Measurements from ENCODE around the gene IDE. TPM values are rescaled to one million over a fixed set of nuclear protein-coding genes. Genes with fewer than 3 reads are reported as not detected.

Gene IDE
- total and polyA plus RNA-seq, 2 of the 4 experiments (the other 2 are of a cell fraction) = 9.3 to 27.4 TPM

- Histone ChIP-seq H3K27me3 (ENCODE audit: control insufficient read depth, insufficient read depth, low read length) (no peaks in the 10 kb centered on the region), H2AFZ (replicated peaks; ENCODE audit: low read length, poor library complexity) (no peak overlapping the region), H3K4me3 (ENCODE audit: insufficient read depth, low read depth, low read length) (no peak overlapping the region), H3K4me1 (ENCODE audit: control insufficient read depth, insufficient read depth, low read length) (peaks cover 3% of the 10 kb centered on the region), H2AK9ac (replicated peaks; ENCODE audit: low read depth, low read length, poor library complexity) (no peak overlapping the region), H2BK20ac (ENCODE audit: low read depth, low read length) (no peak overlapping the region), H3K27ac (ENCODE audit: insufficient read depth, low read length) (no peak overlapping the region), H2AK5ac (ENCODE audit: low read depth, low read length) (no peak overlapping the region), H4K5ac (ENCODE audit: low read depth, low read length) (no peak overlapping the region), H3K23ac (ENCODE audit: low read depth, low read length) (no peak overlapping the region), H3K9ac (ENCODE audit: low read depth, low read length) (no peak overlapping the region), H3K4me2 (ENCODE audit: low read depth, low read length) (no peak overlapping the region), H3K36me3 (ENCODE audit: control insufficient read depth, insufficient read depth, low read length) (peaks cover 13% of the 10 kb centered on the region), H2BK120ac (ENCODE audit: low read depth, low read length) (no peak overlapping the region), H2BK15ac (ENCODE audit: low read depth, low read length) (no peak overlapping the region), H4K8ac (ENCODE audit: low read depth in 2 of 2, low read length in 2 of 2) (no peak overlapping the region), H3K4ac (ENCODE audit: low read depth, low read length) (no peak overlapping the region), H3K9me1 (ENCODE audit: insufficient read depth, low read length) (peaks cover 6% of the 10 kb centered on the region), H4K91ac (ENCODE audit: insufficient read depth, low read depth, low read length) (no peak overlapping the region), H4K20me1 (ENCODE audit: insufficient read depth, low read length) (no peaks in the 10 kb centered on the region; the same call in 1 of the 2 replicates), H3K18ac (ENCODE audit: low read depth, low read length) (no peak overlapping the region), H2BK5ac (ENCODE audit: low read depth, low read length, poor library complexity, severe bottlenecking) (no peak overlapping the region), H3K14ac (replicated peaks; ENCODE audit: low read depth, low read length) (no peak overlapping the region), H3K79me1 (ENCODE audit: low read depth in 1 of 2, low read length in 2 of 2) (no peaks in the 10 kb centered on the region), H3K9me3 (ENCODE audit: control insufficient read depth, insufficient read depth, low read length) (no peaks in the 10 kb centered on the region), H3K56ac (ENCODE audit: extremely low read depth, insufficient read depth, low read length) (no peak overlapping the region)
- no TSS peak for BruUV-seq (replicated peaks)
- WGBS, 2 experiments (ENCODE audit: extremely low coverage in 2 of 2, insufficient read length in 1 of 2) = 100% methylated on average over 2 of the region's 6 CpGs; no CpG with 5 or more reads in 1 of the 2 experiments
- dilution Hi-C loops (cut with HindIII; ENCODE audit: low sequenced_read_pairs, unreplicated experiment) = no loop called here
- TF ChIP-seq CEBPB (IDR thresholded peaks at IDR 0.05; ENCODE audit: low read depth, low read length) = peak; percentile 23; the same call in 1 of the 2 replicates
- TF ChIP-seq MXI1 (IDR thresholded peaks at IDR 0.05; ENCODE audit: borderline replicate concordance, low read depth, low read length) = no peak
- CTCF ChIA-PET = no interaction called here
- DNase-seq = no peak
- intact Hi-C loops (cut with micrococcal nuclease) = no loop called here
- in situ Hi-C loops (cut with MboI; ENCODE audit: low sequenced_read_pairs) = no loop called here
- ATAC-seq (ENCODE audit: low read depth) = no peak
- POLR2A ChIA-PET (ENCODE audit: unreplicated experiment) = no interaction called here
These were observed 81.1 kb downstream of the IDE start for GRCh38 chr10:92492748-92493240.
